Thyroid gland (tissue), 4 donors: ENCODE measurements around the gene C3orf22. TPM values are rescaled to one million over a fixed set of nuclear protein-coding genes. Genes with fewer than 3 reads are reported as not detected.

Source experiments
- DNase-seq, 2 donors: peaks; one replicate each; pipeline ENCODE4 v3.0.0-alpha.2; 2019
- H3K27ac ChIP-seq, 3 donors: fragments of 200-600 bp; sonication (generic); 1 replicate in 2 of 3; 2 replicates in 1 of 3; pipeline ENCODE4 v1.5.1; 2016 to 2019; ENCODE audit warnings: mild to moderate bottlenecking in 1 of 3, moderate library complexity in 1 of 3
- H3K27me3 ChIP-seq: fragments of 200-600 bp; sonication (generic); one replicate; pipeline ENCODE4 v1.5.1; 2019
- H3K36me3 ChIP-seq, 2 donors: fragments of 200-600 bp; sonication (generic); one replicate each; pipeline ENCODE4 v1.5.1; 2016 to 2019
- H3K4me1 ChIP-seq, 2 donors: fragments of 200-600 bp; sonication (generic); one replicate each; pipeline ENCODE4 v1.5.1; 2017 to 2019
- H3K4me3 ChIP-seq, 3 donors: fragments of 200-600 bp; sonication (generic); replicated peaks in 1 of 3; 1 replicate in 2 of 3; 2 replicates in 1 of 3; pipeline ENCODE4 v1.5.1; 2016; ENCODE audit warnings: mild to moderate bottlenecking in 1 of 3
- H3K9me3 ChIP-seq: fragments of 200-600 bp; sonication (generic); one replicate; pipeline ENCODE4 v1.5.1; 2017
- CTCF ChIP-seq, 6 experiments: fragments of 200-600 bp in 3 of 6; fragments of 450-650 bp in 3 of 6; sonication (generic) in 3 of 6; IDR thresholded peaks; one replicate each; pipeline ENCODE4 v1.5.1; 2016 to 2019; ENCODE audit warnings: antibody characterized with exemption in 6 of 6, mild to moderate bottlenecking in 2 of 6, inconsistent platforms in 1 of 6, moderate library complexity in 1 of 6
- POLR2A ChIP-seq, 2 donors: fragments of 450-650 bp; IDR thresholded peaks; one replicate each; pipeline ENCODE4 v1.6.1; 2017; ENCODE audit warnings: antibody characterized with exemption in 2 of 2, mild to moderate bottlenecking in 2 of 2, moderate library complexity in 1 of 2
- WGBS, 2 donors: methylation state at CpG; one replicate each; pipeline ENCODE4 v1.1.5; 2017; 5-methylcytosine and 5-hydroxymethylcytosine counted together
- intact Hi-C: fragments of 100-400 bp; cut with DNase I; formaldehyde crosslinking; loops from one replicate; pipeline ENCODE4 v1.15.1; 2023
- total RNA-seq, 4 donors: library from RNA; depleted of rRNA; stranded (reverse); fragments of >200 nt; gene quantifications; one replicate each; pipeline ENCODE4 v1.2.3, GENCODE V29; 2016

C3orf22 gene
- total RNA-seq, 4 donors from 2014 or later, result not detected

GRCh38 chr3:126551839-126552687, 6.7 kb downstream of the C3orf22 start:
- H3K27ac ChIP-seq, result no peak overlapping the region
- H3K36me3 ChIP-seq, result no peaks in the 10 kb centered on the region
- H3K9me3 ChIP-seq, result no peaks in the 10 kb centered on the region
- H3K4me1 ChIP-seq, result no peaks in the 10 kb centered on the region
- no peak overlapping the region for H3K4me3 ChIP-seq
- WGBS, 2 donors, result 64 to 95% methylated on average over 4 to 17 of the region's 17 CpGs
- intact Hi-C loops, result no loop called here
- DNase-seq, result no peak
- TF ChIP-seq CTCF (IDR thresholded peaks at IDR 0.05), result no peak
- no peak for TF ChIP-seq POLR2A (IDR thresholded peaks at IDR 0.05)
- no peaks in the 10 kb centered on the region for H3K27me3 ChIP-seq

- Histone ChIP-seq H3K27ac (no peak overlapping the region), H3K36me3 (no peaks in the 10 kb centered on the region), H3K9me3 (no peaks in the 10 kb centered on the region), H3K27me3 (no peaks in the 10 kb centered on the region), H3K4me3 (no peak overlapping the region), H3K4me1 (no peaks in the 10 kb centered on the region)
- intact Hi-C loops, result no loop called here
- WGBS, 2 donors, result 82 to 92% methylated on average over 8 to 11 of the region's 13 CpGs
- TF ChIP-seq CTCF (IDR thresholded peaks at IDR 0.05), result no peak
- no peak for TF ChIP-seq POLR2A (IDR thresholded peaks at IDR 0.05)
- no peak for DNase-seq
Observed at GRCh38 chr3:126551121-126551838, 7.5 kb downstream of the C3orf22 start.

GRCh38 chr3:126550488-126551051, 8.2 kb downstream of the C3orf22 start:
- no peaks in the 10 kb centered on the region for H3K4me1 ChIP-seq
- DNase-seq, result no peak
- H3K27ac ChIP-seq, result no peak overlapping the region
- no peaks in the 10 kb centered on the region for H3K36me3 ChIP-seq
- TF ChIP-seq CTCF (IDR thresholded peaks at IDR 0.05) (no peak), POLR2A (IDR thresholded peaks at IDR 0.05) (no peak)
- H3K9me3 ChIP-seq, result no peaks in the 10 kb centered on the region
- no peaks in the 10 kb centered on the region for H3K27me3 ChIP-seq
- H3K4me3 ChIP-seq, result no peak overlapping the region
- intact Hi-C loops, result no loop called here
- WGBS, 2 donors, result 82 to 88% methylated on average over 7 to 11 of the region's 11 CpGs

DNA sequence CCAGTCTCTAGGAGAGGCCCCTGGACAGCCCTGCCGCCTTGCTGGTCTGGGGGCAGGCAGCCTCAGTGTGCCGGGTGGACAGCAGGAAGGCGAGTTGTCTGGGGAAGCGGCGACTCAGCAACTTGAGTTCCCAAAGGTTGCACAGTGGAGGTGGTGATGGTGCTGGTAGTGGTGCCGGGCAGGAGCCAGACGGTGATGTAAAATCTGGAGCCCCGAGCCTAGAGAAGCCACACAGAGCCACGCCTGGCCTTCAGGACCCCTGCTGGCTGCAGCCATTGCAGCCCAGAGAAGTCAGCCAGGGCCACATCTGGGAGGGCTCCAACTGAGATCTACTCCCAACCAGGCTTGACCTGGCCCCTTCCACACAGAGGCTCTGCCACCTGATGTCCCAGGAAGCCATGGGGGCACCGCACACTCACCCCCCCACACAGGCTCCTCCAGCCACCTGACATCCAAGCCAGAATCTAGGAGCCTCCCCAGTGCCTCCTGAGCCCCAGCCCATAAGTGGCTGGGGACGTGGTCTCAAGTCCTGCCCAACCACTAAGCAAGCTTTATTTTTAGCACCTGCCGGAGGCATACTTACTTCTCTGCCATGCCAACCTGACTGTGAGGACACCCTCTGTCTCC, 8.8 kb downstream of the C3orf22 start:
- WGBS, 2 donors, result 81 to 82% methylated on average over 10 to 11 of the region's 12 CpGs
- Histone ChIP-seq H3K27me3 (no peaks in the 10 kb centered on the region), H3K9me3 (no peaks in the 10 kb centered on the region), H3K36me3 (no peaks in the 10 kb centered on the region), H3K4me3 (no peak overlapping the region), H3K27ac (no peak overlapping the region), H3K4me1 (no peaks in the 10 kb centered on the region)
- intact Hi-C loops, result no loop called here
- DNase-seq, result no peak
- TF ChIP-seq POLR2A (IDR thresholded peaks at IDR 0.05) (no peak), CTCF (IDR thresholded peaks at IDR 0.05) (no peak)
